ENCODE measurements around the gene MAEA. TPM values are rescaled to one million over a fixed set of nuclear protein-coding genes. Genes with fewer than 3 reads are reported as not detected.

The MAEA gene
- total and polyA plus RNA-seq, 7 donors: 26.7 to 41.6 (median 38.1) TPM

- Histone ChIP-seq H3K27ac (no peak overlapping the region), H3K27me3 (ENCODE audit: insufficient read depth in 3 of 3, low read length in 2 of 3) (no peaks in the 10 kb centered on the region), H3K9me3 (no peaks in the 10 kb centered on the region), H3K4me1 (no peaks in the 10 kb centered on the region), H3K36me3 (ENCODE audit: insufficient read depth in 1 of 2, low read depth in 1 of 2) (peaks cover 0 to 34% of the 10 kb centered on the region in 2 donors), H3K4me3 (no peak overlapping the region)
- no peak for TF ChIP-seq CTCF (IDR thresholded peaks at IDR 0.05)
- intact Hi-C loops (cut with DNase I): no loop called here
- WGBS, 3 donors: 72 to 77% (median 76%) methylated on average over 19 of the region's 19 CpGs
- peak in 1 of 2 donors; percentile 10 for DNase-seq
- no peak for ATAC-seq
These were observed 88.0 kb downstream of the MAEA start for GRCh38 chr4:1377606-1378261.

- no peaks in the 10 kb centered on the region for H3K4me1 ChIP-seq
- ATAC-seq: no peak
- 89 to 93% (median 90%) methylated on average over 29 to 30 of the region's 30 CpGs for WGBS, 3 donors
- peak; percentile 10 to 46 for DNase-seq
- intact Hi-C loops (cut with DNase I): no loop called here
- H3K9me3 ChIP-seq: no peaks in the 10 kb centered on the region
- no peak overlapping the region for H3K27ac ChIP-seq
- peaks cover 0 to 33% of the 10 kb centered on the region in 2 donors for H3K36me3 ChIP-seq (ENCODE audit: insufficient read depth in 1 of 2, low read depth in 1 of 2)
- no peak for TF ChIP-seq CTCF (IDR thresholded peaks at IDR 0.05)
- no peaks in the 10 kb centered on the region for H3K27me3 ChIP-seq (ENCODE audit: insufficient read depth in 3 of 3, low read length in 2 of 3)
- H3K4me3 ChIP-seq: no peak overlapping the region
These were observed 89.0 kb downstream of the MAEA start for GRCh38 chr4:1378559-1379231.

- Histone ChIP-seq H3K27me3 (ENCODE audit: insufficient read depth in 3 of 3, low read length in 2 of 3) (no peaks in the 10 kb centered on the region), H3K9me3 (no peaks in the 10 kb centered on the region), H3K36me3 (ENCODE audit: insufficient read depth in 1 of 2, low read depth in 1 of 2) (peaks cover 0 to 35% of the 10 kb centered on the region in 2 donors), H3K4me3 (no peak overlapping the region), H3K4me1 (no peaks in the 10 kb centered on the region), H3K27ac (no peak overlapping the region)
- intact Hi-C loops (cut with DNase I): no loop called here
- DNase-seq: peak in 1 of 2 donors; percentile 10
- no peak for TF ChIP-seq CTCF (IDR thresholded peaks at IDR 0.05)
- 87 to 92% (median 92%) methylated on average over 26 of the region's 27 CpGs for WGBS, 3 donors
- ATAC-seq: no peak
These were observed 89.7 kb downstream of the MAEA start for GRCh38 chr4:1379351-1379781.

- no peak for TF ChIP-seq CTCF (IDR thresholded peaks at IDR 0.05)
- H3K27ac ChIP-seq: no peak overlapping the region
- H3K36me3 ChIP-seq (ENCODE audit: insufficient read depth in 1 of 2, low read depth in 1 of 2): peaks cover 0 to 37% of the 10 kb centered on the region in 2 donors
- H3K9me3 ChIP-seq: no peaks in the 10 kb centered on the region
- H3K27me3 ChIP-seq (ENCODE audit: insufficient read depth in 3 of 3, low read length in 2 of 3): no peaks in the 10 kb centered on the region
- DNase-seq: peak in 1 of 2 donors; percentile 44
- intact Hi-C loops (cut with DNase I): no loop called here
- no peaks in the 10 kb centered on the region for H3K4me1 ChIP-seq
- H3K4me3 ChIP-seq: no peak overlapping the region
- 88 to 96% (median 90%) methylated on average over 20 to 31 of the region's 31 CpGs for WGBS, 3 donors
- no peak for ATAC-seq
These were observed 90.2 kb downstream of the MAEA start for GRCh38 chr4:1379801-1380331.

Data from psoas muscle (tissue), 8 donors.